HG02678 (cell line): ENCODE results near the gene SMAD2.
"Not testable (repeated sequence)": the region's sequence is repeated elsewhere in the genome, so short reads cannot be mapped to it uniquely, and the experiment has no call there.

Source experiments
- ATAC-seq: cut with Tn5 transposase; IDR thresholded peaks from one replicate; pipeline ENCODE4 v1.9.1; 2021; ENCODE audit warnings: mild to moderate bottlenecking, moderate library complexity; ENCODE audit not compliant: unreplicated experiment

The SMAD2 gene

GRCh38 chr18:47930199-47930930 is at the start of gene SMAD2:
TSS of gene SMAD2 (minus strand) at chr18:47930659. CDS start at chr18:47896756, 33,903 bp downstream.
- ATAC-seq = peak; percentile 56

DNA sequence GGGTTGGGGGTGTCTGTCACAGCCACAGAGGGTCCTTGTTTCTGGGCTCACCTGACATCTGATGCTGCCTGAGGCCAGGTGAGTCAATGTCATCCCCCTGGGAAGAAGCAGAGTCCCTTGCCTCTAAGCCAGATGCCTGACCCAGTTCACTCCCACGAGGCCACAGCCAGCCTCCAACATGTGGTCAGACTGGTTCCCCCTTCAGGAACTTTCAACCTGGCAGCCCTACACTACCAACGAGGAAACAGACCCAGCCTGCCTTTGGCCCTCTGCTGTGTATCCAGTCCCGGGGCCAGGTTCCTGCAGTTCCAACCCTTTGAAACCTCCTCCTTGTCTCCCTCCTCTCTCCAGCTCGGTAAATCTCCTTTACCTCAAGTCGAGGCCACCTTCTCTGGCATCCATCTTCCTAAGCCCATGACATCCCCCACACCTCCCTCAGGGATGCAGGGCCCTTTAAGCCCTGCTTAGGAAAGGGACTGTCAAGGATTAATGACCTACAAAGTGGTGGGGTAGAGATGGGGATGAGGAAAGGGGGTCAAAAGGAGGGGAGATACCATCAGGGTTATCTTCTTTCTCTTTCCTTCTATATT is 49.2 kb upstream of the SMAD2 start:
- no peak for ATAC-seq

GRCh38 chr18:47978603-47979002 is 48.1 kb upstream of the SMAD2 start:
- no peak for ATAC-seq

DNA sequence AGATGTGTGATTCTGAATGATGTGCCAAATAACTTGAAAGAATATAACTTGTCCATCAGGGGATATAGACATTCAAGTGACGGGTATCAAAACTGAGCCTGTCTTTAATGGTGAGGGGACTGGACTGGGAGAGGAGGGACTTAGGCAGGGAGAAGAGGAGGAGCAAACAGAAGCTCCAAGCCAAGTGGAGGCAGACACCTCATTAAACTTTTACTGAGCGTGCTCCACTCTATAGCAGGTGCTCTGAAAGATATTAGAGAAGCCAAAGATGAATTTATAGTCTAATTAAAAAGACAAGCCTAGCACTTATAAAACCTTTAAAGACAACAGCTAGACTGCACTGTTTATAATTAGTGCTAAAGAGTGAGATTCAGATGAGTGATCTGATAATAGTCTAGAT is 47.7 kb upstream of the SMAD2 start:
- ATAC-seq = no peak

GRCh38 chr18:47975701-47976100 is 45.2 kb upstream of the SMAD2 start:
- no peak for ATAC-seq

GRCh38 chr18:47975105-47975504 is 44.6 kb upstream of the SMAD2 start:
- ATAC-seq = no peak

DNA sequence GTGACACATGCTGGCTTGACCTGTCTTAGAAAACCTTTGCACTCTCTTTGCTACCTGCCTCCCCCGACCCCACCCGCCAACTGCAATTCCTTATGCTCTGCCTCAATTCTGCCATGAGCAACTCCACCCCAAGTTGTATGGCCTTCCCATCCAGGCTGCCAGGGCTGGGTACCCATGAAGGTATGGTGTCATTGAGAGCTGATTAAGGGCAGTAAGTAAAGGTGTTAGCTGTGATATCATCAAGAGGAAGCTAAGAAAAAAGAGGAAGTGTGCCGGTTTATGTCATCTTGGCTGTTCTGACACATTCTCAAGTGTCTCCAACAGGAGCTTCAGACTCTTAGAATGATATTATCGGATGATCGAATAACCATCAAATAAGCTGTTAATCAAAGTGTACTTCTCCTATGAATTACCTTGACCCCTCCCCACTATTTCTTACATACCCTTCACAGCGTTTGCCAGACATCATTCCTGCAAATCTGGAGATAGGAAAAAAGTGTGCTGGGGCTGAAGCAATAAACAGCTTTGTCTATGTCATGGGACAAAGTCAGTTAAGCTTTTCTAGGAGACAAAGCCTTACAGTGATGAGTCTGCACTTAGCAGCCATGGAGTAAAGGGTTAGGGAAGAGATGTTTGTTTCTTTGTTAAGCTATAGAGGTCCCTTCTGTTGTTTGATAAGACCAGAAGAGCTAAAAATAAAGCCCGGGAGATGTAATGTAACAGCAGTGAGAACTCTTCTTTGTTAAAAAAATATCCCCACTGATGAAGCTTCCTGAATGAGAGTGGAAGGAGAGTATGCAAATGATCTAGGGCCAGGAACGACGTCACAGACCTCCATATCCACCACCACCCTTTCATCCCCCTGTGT is 40.4 kb upstream of the SMAD2 start:
- no peak for ATAC-seq

DNA sequence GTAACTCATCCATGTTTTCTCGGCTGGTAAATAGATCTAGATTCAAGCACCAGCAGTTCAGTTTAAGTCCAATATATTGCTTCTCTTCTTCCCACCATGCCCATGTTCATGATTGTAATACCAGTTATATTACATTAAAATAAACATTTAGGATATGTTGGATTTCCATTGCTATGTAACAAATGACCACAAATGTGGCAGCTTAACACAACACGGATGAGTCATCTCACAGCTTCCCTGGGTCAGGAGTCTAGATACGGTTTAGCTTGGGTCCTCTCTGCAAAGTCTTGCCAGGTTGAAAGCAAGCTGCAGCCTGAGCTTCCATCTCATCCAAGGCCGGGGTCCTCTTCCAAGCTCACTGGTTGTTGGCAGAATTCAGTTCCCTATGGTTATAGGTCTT is 39.4 kb upstream of the SMAD2 start:
- no peak for ATAC-seq

DNA sequence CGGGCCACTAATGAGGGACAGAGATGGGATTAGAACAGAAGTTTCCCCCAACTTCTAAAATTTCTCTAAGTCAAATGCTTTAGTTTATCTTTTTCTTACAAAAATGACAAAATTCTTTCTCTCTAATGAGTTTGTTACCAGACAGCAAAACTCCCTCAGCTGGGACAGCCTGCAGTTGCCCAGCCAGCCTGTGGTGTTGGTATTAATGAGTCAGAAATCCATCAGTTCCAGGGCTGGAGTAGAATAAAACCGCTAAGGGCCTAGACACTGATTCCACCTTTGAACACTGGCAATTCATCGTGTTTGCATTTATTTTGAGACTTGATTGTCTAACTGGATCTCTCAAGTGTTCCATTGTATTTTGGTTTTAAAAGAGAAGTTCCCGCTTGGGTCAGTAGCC is 38.3 kb upstream of the SMAD2 start:
- ATAC-seq = no peak

DNA sequence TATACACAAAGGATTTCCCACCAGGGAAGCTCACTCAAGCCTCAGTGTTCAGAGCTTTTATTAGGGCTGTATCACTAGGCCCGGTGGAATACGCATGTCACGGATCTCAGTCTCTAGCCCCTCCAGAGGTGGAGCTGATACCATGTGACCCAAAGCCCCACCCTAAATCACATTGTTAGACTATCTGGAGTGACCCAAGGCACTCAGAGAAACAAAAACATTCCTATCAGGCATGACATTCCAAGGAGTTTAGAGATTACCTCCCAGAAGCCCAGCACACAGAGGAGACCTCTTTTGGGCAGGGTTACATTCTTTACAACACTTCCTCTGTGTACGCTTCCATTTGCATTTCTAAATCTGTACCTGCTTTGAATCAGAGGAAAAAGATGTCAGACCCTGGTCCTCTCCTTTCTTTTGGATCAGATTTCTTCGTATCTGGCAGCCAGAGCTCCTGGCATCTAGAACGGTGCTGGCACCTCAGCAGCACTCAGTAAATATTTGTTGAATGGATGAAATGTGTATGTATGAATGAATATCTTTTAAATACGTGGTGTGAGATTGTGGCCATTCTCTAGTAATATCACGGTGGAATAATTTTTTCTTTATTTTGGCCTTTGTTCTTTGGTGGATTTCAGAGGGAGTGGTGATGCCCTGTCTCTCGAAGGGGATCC is 37.7 kb upstream of the SMAD2 start:
- no peak for ATAC-seq

- no peak for ATAC-seq
Observed at GRCh38 chr18:47964053-47964452, 33.6 kb upstream of the SMAD2 start.

GRCh38 chr18:47961003-47961402 is 30.5 kb upstream of the SMAD2 start:
- not testable (repeated sequence) for ATAC-seq

- peak; percentile 97 for ATAC-seq
Observed at GRCh38 chr18:47953471-47953931, 23.0 kb upstream of the SMAD2 start.

DNA sequence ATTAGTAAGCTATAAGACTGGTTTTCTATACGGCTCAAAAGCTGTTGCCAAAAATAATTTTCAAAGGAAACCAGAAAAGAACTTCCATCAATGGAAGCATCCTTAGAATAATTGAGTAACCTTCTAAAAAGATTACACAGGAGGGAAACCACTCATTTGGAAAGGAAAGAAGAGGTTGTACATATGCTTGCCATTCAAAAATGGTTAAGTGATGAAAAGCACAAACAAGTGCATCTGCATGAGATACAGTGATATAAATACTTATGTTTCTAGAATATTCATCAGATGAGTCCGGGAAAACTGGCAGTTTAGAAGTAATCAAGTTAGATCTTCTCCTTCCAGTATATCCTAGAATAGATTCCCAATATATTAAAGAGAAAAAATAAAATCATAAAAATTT is 20.1 kb upstream of the SMAD2 start:
- ATAC-seq = no peak

DNA sequence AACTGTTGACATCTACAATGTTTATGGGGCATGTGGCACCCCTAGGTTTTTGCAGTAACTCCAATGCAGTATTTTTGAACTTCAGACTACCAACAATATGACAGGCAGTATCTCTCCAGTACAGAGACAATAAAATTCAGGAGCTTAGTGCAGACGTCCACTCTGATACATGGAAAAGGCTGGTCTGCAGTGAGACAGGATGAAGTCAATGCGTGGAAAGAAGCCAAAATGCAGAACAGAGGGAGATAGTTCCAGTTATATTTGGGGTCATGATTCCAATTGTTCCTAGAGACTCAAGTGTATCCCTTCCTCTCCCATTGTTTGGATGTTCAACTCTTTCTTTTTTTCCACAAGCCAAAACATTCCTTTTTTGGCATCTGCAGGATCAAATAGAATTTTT is 18.7 kb upstream of the SMAD2 start:
- no peak for ATAC-seq

DNA sequence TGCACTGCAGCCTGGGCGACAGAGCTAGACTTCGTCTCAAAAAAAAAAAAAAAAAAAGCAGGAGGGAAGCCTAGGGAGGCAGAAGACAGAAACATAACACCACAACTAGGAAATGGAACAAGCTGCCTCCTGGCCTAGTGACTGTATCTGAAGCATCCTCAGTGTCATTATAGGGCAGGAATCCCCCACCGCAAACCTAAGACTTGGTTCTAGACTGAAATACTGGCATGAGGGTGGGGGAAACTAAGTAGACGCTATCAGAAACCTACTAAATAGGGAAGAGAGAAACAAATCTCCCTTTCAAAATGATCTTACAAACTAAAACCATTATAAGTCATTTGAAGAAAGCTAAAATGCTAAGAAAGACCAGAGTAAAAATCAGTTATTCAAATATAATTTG is 16.4 kb upstream of the SMAD2 start:
- ATAC-seq = no peak

- no peak for ATAC-seq
Observed at GRCh38 chr18:47944972-47945852, 14.8 kb upstream of the SMAD2 start.

GRCh38 chr18:47936952-47937351 is 6.5 kb upstream of the SMAD2 start:
- no peak for ATAC-seq

- no peak for ATAC-seq
Observed at GRCh38 chr18:47935321-47936055, 5.0 kb upstream of the SMAD2 start.
